Tibial nerve (tissue), 4 donors: ENCODE measurements around the gene DUSP8. TPM values are rescaled to one million over a fixed set of nuclear protein-coding genes. Genes with fewer than 3 reads are reported as not detected.

Source experiments
- DNase-seq, 2 donors: peaks; one replicate each; pipeline ENCODE4 v3.0.0-alpha.2; 2019; ENCODE audit warnings: low spot score in 2 of 2
- H3K27ac ChIP-seq, 4 donors: fragments of 200-600 bp; sonication (generic) in 3 of 4; one replicate each; pipeline ENCODE4 v1.5.1; 2017 to 2019; ENCODE audit warnings: mild to moderate bottlenecking in 1 of 4
- H3K27me3 ChIP-seq, 2 donors: fragments of 200-600 bp; sonication (generic) in 1 of 2; one replicate each; pipeline versions ENCODE4 v1.5.1 to v1.6.0; 2017 to 2019
- H3K36me3 ChIP-seq, 3 donors: fragments of 200-600 bp; sonication (generic); one replicate each; pipeline ENCODE4 v1.5.1; 2018 to 2019
- H3K4me1 ChIP-seq, 4 donors: fragments of 200-600 bp; sonication (generic) in 3 of 4; one replicate each; pipeline ENCODE4 v1.5.1; 2017 to 2019
- H3K4me3 ChIP-seq, 4 donors: fragments of 200-600 bp; sonication (generic) in 3 of 4; one replicate each; pipeline ENCODE4 v1.5.1; 2017 to 2019; ENCODE audit warnings: mild to moderate bottlenecking in 1 of 4, moderate library complexity in 1 of 4
- H3K9me3 ChIP-seq, 4 donors: fragments of 200-600 bp; sonication (generic) in 3 of 4; one replicate each; pipeline ENCODE4 v1.5.1; 2017 to 2019
- CTCF ChIP-seq, 5 experiments: fragments of 200-600 bp in 3 of 5; fragments of 450-650 bp in 2 of 5; sonication (generic) in 3 of 5; IDR thresholded peaks; one replicate each; pipeline ENCODE4 v1.5.1; 2016 to 2019; ENCODE audit warnings: antibody characterized with exemption in 5 of 5, mild to moderate bottlenecking in 3 of 5, moderate library complexity in 2 of 5
- EP300 ChIP-seq, 2 donors: sonication (generic); formaldehyde crosslinking; IDR thresholded peaks; one replicate each; pipeline ENCODE4 v1.6.1; 2017; ENCODE audit warnings: antibody characterized with exemption in 2 of 2, mild to moderate bottlenecking in 1 of 2
- POLR2A ChIP-seq, 2 donors: fragments of 450-650 bp; IDR thresholded peaks; one replicate each; pipeline ENCODE4 v1.6.1; 2017; ENCODE audit warnings: antibody characterized with exemption in 2 of 2, mild to moderate bottlenecking in 2 of 2, moderate library complexity in 2 of 2
- WGBS, 2 donors: methylation state at CpG; one replicate each; pipeline ENCODE4 v1.1.5; 2018; 5-methylcytosine and 5-hydroxymethylcytosine counted together
- total RNA-seq, 4 donors: library from RNA; depleted of rRNA; stranded (reverse); fragments of >200 nt; gene quantifications; one replicate each; pipeline ENCODE4 v1.1.0, GENCODE V29; 2016

DUSP8 gene
- total RNA-seq, 4 donors from 2014 or later = 1.9 to 10.8 (median 3.4) TPM

DNA sequence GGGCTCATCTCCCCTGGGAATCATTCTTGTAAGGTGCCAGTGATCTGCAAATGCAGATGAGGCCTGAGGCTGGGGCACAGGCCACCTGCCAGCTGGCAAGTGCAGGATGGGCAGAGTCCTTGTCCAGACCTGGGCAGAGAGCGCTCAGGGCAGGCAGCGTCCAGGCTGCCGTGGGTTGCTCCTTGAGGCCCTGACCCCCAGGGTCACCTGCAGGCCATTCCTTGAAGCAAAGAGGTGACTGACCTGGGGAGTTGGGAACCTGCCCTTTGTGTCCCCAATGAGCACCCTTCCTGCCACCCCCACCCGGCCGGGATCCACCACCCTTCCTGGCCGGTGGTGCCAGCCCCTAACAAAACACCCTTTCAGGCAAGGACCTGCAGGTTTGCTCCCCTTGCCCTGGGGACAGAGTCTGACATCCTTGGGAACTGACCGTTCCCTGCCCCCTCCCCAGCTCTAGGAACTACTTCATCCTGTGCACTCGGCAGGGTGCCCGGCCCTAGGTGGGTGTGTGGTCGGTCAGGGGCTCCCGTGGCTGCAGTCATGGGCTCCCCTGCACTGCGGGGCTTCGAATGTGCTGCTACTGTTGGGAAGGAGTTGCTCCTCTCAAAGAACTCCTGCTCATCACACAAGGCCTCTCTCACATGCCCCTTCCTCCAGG is 28.3 kb downstream of the DUSP8 start:
- H3K4me3 ChIP-seq = no peak overlapping the region
- H3K27me3 ChIP-seq = peaks cover 0 to 36% of the 10 kb centered on the region in 2 donors
- peaks cover 0 to 42% (median 32%) of the 10 kb centered on the region in 4 donors for H3K4me1 ChIP-seq
- no peaks in the 10 kb centered on the region for H3K9me3 ChIP-seq
- TF ChIP-seq POLR2A (IDR thresholded peaks at IDR 0.05) (no peak), CTCF (IDR thresholded peaks at IDR 0.05) (no peak), EP300 (IDR thresholded peaks at IDR 0.05) (no peak)
- 81 to 85% methylated on average over 5 to 9 of the region's 13 CpGs for WGBS, 2 donors
- H3K36me3 ChIP-seq = no peaks in the 10 kb centered on the region
- H3K27ac ChIP-seq = no peak overlapping the region
- DNase-seq = no peak

DNA sequence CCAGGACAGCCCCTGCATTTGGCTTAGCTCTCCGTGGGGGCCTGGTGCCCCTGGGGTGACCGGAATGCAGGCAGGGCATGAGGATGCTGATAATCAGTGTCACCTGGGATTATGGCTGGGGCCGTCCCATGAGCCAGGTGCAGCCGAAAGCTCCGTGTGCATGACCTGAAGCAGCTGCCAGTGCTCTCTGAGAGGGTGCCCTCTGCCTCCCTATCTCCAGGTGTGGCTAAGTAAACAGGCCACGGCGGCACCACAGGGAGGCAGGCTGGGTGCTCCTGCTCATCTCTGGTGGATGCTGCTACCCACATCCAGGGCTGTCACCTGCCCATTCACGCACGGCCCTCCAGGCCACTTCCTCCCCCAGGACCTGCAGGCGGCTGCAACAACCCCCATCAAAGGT is 29.8 kb downstream of the DUSP8 start:
- Histone ChIP-seq H3K27me3 (peaks cover 0 to 29% of the 10 kb centered on the region in 2 donors), H3K9me3 (no peaks in the 10 kb centered on the region), H3K4me1 (peaks cover 0 to 30% (median 17%) of the 10 kb centered on the region in 4 donors), H3K4me3 (no peak overlapping the region), H3K36me3 (no peaks in the 10 kb centered on the region), H3K27ac (peak overlapping the region; percentile 71 to 90 (median 80))
- 61% methylated on average over 7 to 10 of the region's 10 CpGs for WGBS, 2 donors
- DNase-seq = no peak
- no peak for TF ChIP-seq EP300 (IDR thresholded peaks at IDR 0.05)

DNA sequence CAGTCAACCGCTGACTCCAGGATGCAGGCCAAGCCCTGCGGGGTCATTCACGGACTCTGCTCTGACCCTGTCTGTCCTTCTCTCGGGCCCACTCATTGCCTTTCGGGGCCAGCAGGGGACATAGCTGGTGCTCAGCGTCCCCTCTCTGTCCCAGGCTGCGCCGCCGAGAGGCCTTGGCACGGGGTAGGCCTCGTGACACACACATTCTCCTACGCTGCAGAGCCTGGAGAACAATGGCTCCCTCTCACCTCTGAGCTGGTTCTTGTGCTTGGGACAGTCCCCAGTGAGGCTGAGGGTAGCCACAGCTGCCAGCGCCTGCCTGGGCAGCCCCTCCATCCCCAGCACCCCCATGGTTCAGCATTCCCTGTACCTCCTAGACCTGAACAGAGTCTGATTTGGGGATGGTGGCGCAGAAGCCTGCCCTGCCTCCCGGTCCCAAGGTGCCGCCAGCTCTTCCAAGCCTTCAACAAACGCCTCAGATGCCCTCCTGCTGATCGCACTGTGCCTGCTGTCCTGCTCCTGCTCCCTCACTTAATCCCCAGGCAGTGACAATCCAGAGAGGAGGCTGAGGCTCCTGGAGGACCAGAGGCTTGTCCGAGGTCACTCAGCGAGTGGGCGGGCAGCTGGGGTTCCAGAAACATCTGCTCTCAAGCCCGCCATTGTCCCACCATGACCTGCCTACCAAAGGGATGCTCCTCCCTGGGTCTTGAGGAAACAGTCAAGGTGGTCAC is 30.4 kb downstream of the DUSP8 start:
- TF ChIP-seq POLR2A (IDR thresholded peaks at IDR 0.05) = peak in 1 of 2 donors; percentile 42
- peak in 4 of 5 experiments; percentile 19 to 50 (median 26) for TF ChIP-seq CTCF (IDR thresholded peaks at IDR 0.05)
- TF ChIP-seq EP300 (IDR thresholded peaks at IDR 0.05) = peak; percentile 57 to 88
- no peak for DNase-seq
- WGBS, 2 donors = 55 to 73% methylated on average over 17 to 21 of the region's 22 CpGs
- H3K4me1 ChIP-seq = peaks cover 0 to 29% (median 11%) of the 10 kb centered on the region in 4 donors
- no peak overlapping the region for H3K4me3 ChIP-seq
- peaks cover 0 to 24% of the 10 kb centered on the region in 2 donors for H3K27me3 ChIP-seq
- no peaks in the 10 kb centered on the region for H3K36me3 ChIP-seq
- no peaks in the 10 kb centered on the region for H3K9me3 ChIP-seq
- H3K27ac ChIP-seq = peak overlapping the region; percentile 71 to 90 (median 80)

DNA sequence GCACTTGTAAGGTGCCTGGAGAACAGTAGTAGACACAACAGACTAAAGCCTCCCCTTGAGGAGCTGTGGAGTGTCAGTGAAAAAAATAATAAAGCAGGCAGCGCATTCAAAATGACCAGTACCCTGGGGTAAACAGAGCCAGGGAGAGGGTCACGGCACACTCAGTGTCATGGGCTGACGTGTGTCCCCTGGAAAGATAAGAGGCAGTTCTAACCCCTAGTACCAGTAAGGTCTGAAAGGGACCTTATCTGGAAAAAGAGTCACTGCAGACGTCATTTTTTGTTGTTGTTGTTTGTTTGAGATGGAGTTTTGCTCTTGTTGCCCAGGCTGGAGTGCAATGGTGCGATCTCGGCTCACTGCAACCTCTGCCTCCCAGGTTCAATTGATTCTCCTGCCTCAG is 32.0 kb downstream of the DUSP8 start:
- H3K27ac ChIP-seq = peak overlapping the region in 3 of 4 donors; percentile 4 to 90 (median 71)
- TF ChIP-seq CTCF (IDR thresholded peaks at IDR 0.05) (no peak), EP300 (IDR thresholded peaks at IDR 0.05) (no peak), POLR2A (IDR thresholded peaks at IDR 0.05) (no peak)
- H3K9me3 ChIP-seq = no peaks in the 10 kb centered on the region
- H3K4me3 ChIP-seq = no peak overlapping the region
- DNase-seq = no peak
- H3K27me3 ChIP-seq = peaks cover 0 to 12% of the 10 kb centered on the region in 2 donors
- H3K4me1 ChIP-seq = peaks cover 0 to 38% (median 8%) of the 10 kb centered on the region in 4 donors
- peaks cover 0 to 9% (median 0%) of the 10 kb centered on the region in 3 donors for H3K36me3 ChIP-seq
- 93% methylated on average over 6 of the region's 6 CpGs for WGBS, 2 donors

DNA sequence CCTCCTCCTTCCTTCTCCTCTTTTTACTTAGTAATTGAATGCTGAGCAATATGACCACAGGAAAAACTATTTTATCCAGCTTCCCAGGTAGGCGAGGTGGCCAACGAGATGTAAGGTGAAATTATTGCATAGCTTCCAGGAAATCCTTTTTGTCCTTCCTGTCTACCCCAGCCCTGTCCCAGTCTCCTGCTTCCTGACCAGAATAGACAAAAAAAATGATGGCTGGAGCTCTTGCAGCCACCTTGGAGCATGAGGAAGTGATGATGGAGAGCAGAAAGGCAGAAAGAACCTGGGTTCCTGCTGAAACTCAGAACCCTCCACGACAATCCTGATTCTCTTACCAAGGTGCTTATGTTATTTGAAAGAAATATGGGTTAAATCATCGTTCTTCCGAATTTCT is 33.9 kb downstream of the DUSP8 start:
- Histone ChIP-seq H3K9me3 (no peaks in the 10 kb centered on the region), H3K4me3 (no peak overlapping the region), H3K36me3 (peaks cover 0 to 14% (median 0%) of the 10 kb centered on the region in 3 donors), H3K27me3 (peaks cover 0 to 7% of the 10 kb centered on the region in 2 donors), H3K4me1 (peaks cover 0 to 55% (median 11%) of the 10 kb centered on the region in 4 donors), H3K27ac (peak overlapping the region in 1 of 4 donors; percentile 32)
- no peak for DNase-seq
- TF ChIP-seq POLR2A (IDR thresholded peaks at IDR 0.05) = no peak
- 84 to 87% methylated on average over 5 of the region's 5 CpGs for WGBS, 2 donors
